Vagina (tissue), 2 donors: ENCODE data around the gene GNPTG.

Experiments
- POLR2A ChIP-seq, 2 donors: fragments of 450-650 bp; IDR thresholded peaks; one replicate each; pipeline ENCODE4 v1.6.1; 2017; ENCODE audit warnings: antibody characterized with exemption in 2 of 2, mild to moderate bottlenecking in 2 of 2, moderate library complexity in 2 of 2
- POLR2AphosphoS5 ChIP-seq, 2 donors: sonication (generic); formaldehyde crosslinking; IDR thresholded peaks; one replicate each; pipeline ENCODE4 v1.9.0; 2017; ENCODE audit warnings: antibody characterized with exemption in 2 of 2, mild to moderate bottlenecking in 2 of 2, low read depth in 1 of 2; ENCODE audit not compliant: insufficient read depth in 1 of 2

DNA sequence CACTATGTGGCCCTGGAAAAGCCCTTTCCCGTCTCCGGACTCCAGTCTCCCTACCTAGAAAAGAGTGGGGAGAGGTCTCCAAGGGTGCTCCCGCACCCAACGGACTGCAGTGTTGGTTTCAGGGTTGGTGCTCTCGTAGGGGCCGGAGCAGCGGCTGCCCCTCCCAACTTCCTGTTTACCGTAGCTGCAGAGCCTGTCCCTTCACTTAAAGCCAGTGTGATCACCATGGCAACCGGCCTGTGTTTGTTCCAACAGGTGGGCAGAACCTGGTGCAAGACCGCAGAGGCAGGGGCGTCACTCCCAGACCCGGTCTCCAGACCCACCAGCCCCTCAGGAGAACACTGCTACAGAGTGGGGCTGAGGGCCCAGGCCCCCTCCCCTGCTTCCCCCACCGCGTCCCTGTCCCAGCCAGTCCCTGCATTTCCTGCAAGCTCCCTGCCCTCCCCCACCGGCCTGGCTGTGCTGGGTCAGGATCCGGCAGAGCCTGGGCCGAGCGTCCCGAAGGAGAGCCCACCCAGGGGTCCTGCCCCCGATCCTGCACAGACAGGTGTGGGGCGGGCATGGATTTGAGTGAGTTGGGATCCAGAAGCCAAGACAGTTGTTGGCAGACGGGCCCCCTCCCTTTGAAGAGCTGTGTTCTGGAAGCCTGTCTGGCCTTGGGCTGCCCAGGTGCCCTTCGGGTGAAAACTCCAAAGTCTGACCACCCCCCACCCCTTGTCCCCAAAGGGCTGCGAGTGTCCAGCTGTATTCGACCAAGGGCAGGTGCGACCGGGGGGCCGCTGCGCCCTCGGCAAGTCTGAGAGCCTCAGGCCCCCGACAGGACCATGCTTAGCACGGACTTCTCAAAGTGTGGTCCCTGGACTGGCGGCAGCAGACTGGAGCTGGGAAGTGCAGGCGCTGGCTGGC is 19.8 kb upstream of the GNPTG start:
- TF ChIP-seq POLR2AphosphoS5 (IDR thresholded peaks at IDR 0.05; ENCODE audit: insufficient read depth in 1 of 2, low read depth in 1 of 2) (no peak), POLR2A (IDR thresholded peaks at IDR 0.05) (no peak)
